HL-60 (cell line): ENCODE results near the gene SLC35A3.

Experiments
- CTCF ChIP-seq: IDR thresholded peaks from one replicate; pipeline ENCODE4 v1.5.1; 2011; ENCODE audit warnings: low read length, control low read depth, inconsistent platforms; ENCODE audit not compliant: insufficient read depth
- REST ChIP-seq: IDR thresholded peaks from 2 replicates; pipeline ENCODE4 v1.6.1; 2012; ENCODE audit warnings: low read depth; ENCODE audit not compliant: insufficient replicate concordance

GRCh38 chr1:100028765-100029164 lies 59.0 kb downstream of the SLC35A3 start:
- TF ChIP-seq CTCF (no peak), REST (no peak)
